HG03378 (cell line): Measurements from ENCODE around the gene PIP5KL1.
"Not testable (repeated sequence)": the region's sequence is repeated elsewhere in the genome, so short reads cannot be mapped to it uniquely, and the experiment has no call there.

ENCODE experiments used
- ATAC-seq: cut with Tn5 transposase; IDR thresholded peaks from one replicate; pipeline ENCODE4 v1.9.1; 2021; ENCODE audit warnings: mild to moderate bottlenecking, moderate library complexity; ENCODE audit not compliant: unreplicated experiment

Gene PIP5KL1

DNA sequence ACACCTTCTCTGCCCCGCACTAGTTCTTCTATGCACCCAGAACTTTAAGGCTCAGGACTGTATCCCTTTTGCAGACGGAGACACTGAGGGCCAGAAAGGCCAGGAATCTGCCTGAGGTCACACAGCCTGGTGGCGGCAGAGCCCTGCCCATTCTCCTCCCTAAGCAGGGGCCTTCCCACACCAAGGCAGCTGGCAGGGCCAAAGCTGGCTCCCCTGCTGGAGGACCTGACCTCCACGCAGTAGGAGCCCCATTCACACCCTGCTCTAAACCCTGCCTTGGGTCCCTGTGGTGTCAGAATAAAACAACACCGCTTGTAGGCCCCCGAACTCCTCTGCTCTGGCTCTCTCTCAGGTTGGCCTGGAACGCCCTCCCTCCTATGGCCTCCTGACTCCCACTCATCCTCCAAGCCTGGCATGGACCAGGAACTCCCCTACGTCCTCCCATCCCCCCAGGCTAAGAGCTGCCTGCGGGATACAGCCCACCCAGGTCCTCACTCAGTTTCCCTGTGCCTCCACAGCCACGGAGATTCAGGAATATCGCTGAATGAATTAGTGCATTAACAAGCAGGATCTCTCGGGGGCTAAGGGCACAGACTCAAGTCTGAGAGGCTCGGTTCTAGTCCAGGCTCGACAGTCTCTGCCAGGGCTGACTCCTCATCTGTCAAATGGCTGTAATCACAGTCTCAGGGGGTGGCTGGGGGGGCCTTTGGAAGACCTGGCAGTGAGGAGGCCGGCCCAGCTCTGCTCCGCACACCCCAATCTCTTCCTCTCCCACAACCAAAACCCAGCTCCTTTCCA lies 34.0 kb downstream of the PIP5KL1 start:
- ATAC-seq, result no peak

DNA sequence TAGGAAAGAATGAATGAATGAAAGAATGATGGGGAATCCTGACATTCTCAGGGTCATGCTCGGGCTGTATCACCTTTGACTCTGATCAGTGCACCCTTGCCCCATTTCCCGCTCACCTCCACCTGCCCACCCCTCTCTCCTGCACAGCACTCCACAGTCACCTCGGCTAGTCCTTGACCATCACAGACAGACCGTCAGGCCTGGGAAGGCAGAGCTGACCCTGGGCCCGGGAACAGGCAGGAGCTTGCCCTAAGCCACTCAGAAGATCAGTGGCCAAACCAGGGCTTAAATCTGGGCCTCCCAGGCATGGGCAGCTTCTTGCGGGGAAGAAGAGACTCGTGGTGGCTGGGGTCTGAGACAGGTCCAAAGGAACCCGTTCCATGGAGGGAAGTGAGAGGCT lies 34.8 kb downstream of the PIP5KL1 start:
- no peak for ATAC-seq

DNA sequence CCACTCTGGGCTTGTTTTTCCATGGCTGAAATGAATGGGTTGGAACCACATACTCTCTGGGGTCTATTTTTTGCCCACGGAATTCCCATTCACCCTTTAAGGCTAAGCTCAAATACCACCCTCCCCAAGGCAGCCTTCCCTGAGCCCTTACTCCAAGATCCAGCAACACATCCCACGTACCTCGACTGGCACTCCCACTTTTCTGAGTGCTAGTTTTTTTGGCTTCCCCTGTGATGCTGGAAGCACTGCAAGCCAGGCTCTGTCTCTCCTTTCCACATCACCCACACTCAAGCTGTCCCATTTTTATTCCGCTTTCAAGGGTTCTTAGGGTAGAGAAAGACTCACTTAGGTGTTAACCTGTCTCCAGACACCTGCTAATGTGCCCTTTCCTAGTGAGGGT lies 37.2 kb downstream of the PIP5KL1 start:
- no peak for ATAC-seq

DNA sequence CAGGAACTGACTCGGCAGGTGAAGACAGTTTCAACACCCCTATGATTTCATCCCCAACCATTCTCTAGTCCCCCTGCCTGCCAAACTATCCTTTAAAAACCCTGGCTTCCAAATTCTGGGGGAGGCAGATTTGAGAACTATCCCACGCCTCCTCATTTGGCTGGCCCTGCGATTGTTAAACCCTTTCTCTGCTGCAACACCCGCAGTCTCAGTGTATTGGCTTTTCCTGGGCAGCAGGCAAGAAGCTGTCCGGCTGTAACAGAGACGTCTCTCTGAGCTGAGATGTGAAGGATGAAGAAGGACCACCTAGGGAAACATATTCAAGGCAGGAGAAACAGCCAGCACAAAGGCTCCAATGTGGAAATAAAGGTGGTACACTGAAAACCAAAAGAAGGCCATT lies 37.7 kb downstream of the PIP5KL1 start:
- ATAC-seq, result no peak

DNA sequence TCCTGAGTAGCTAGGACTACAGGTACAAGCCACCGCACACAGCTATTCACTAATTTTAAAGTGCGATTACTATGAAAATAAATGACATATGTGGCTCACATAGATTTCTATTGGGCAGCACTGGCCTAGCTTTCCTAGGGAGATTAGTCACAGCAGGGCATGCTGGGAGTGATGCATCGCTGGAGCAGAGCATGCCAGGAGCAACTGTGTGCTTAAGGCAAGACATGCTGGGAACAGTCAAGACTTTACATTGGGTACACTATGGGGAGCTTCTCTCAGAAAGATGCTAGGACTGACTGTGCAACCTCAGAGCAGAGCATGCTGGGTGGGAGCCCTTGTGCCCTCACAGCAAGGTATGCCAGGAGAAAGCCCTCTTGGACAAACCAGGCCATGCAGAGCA lies 40.5 kb downstream of the PIP5KL1 start:
- ATAC-seq, result no peak

DNA sequence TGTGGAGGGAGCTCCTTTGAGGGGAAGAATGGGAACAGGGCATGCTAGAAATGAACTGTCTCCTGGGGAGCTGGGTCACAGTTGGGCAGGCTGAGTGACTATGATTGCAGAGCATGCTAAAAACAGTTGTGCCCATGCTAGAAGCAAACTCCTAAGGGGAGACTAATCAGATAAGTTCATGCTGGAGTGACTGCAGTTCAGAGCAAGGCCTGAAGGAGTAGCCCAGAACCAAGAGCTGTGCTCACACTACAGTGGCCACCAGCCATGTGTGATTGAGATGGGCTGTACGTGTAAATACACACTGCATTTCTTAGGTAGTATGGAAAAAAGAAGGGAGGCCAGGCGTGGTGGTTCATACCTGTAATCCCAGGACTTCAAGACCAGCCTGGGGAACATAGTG lies 42.8 kb downstream of the PIP5KL1 start:
- ATAC-seq, result no peak

DNA sequence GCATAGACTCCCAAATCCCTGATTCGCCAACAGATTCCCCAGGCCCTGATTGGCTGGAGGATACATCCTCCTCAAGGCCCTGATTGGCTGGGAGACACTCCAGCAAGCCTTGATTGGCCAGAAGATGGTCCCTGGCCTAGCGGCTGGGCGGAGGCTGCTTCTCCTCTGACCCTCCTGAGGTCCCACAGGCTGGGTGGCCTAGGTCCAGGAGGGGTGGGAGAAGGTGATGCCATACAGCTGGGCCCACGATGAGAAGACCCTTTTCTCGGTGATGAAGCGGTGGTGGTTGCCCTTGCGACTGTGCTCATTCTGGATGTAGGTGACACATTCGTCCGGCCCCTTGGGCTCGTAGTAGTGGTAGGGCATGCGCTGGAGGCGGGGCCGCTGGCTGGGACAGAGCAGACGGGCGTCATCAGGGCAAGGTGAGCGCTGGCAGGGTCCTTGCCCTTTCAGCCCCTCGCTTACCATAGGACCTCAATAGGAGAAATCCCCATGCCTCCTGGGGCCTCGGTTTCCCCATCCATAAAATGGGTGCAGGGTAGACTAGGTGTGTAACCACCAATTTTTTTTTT lies 44.1 kb downstream of the PIP5KL1 start:
- no peak for ATAC-seq

DNA sequence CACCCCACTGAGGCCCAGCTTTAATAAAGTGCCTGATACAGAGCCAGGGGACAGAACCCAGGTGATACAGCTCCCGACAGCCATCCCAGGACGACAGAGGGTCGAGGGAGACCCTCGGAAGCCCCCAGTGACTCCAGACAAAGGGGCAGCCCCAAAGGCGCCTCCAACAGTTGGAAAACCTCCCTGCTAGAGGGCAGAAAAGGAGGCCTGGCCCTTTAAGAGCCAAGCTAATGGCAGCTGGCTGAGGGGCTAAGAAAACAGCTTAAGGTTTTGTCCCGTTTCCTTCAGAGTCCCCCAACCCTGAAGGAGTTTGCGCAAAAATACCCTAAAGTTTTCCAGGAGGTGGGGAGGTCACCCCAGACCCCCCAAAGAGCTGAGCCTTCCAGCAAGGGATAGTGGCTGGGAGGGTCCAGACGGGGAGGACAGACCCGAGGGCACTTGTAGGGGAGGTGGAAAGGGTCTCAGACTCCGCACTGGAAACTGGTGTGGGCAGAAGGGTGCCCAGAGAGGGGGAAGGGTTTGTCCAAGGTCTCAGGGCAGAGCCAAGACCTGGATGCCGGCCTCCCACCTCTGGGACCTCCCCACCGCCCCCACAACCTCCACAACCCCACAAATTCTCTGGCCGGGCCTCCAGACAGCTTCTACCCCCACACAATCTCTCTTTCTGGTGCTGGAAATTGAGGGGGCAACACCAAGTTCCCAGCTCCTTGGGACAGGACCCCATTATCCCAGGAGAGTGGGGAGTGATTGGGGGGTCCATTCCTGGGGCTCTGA lies 44.9 kb downstream of the PIP5KL1 start:
- no peak for ATAC-seq

DNA sequence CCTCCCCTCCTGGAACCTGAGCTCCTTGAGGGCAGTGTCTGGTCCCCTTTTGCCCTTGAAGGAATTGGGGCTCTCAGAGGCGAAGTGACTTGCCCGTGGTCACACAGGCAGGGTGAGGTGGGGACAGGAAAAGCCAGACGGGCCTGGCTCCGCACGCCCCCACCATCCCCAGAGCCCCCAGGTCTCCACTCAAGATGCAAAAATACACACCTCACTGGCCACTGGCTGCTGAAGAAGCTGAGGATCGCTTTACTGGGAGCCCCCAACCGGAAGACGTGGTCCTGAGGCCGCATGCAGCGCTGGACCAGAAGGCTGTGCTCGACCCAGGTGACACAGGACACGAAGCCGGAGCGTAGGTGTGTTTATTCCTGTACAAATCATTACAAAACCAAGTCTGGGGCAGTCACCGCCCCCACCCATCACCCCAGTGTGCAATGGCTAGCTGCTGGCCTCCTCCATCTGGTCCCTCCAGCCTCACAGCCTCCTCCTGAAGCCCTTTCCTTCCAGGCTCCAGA lies 45.5 kb downstream of the PIP5KL1 start:
- no peak for ATAC-seq

DNA sequence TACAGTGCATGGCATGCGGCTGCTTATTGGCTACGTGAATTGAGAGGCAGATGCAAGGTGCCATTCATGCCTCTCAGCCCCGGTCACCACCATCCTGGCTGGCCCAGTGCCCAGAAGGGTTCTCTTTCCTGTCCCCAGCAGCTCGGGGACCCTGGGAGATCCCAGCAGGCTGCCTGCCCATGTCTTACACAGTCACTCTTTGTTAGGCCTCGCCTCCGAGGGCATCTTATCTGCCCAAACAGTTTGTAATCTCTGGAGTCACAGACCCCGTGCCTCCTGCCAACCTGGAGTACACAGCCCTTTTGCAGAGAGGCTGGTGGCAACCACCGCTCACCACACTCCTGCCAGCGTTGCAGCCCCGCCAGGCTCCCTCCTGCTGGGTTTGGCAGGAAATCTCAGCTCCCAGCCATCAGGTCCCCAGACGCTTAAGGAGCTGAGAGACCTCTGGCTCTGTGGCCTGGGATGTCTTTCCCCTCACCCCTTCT lies 46.1 kb downstream of the PIP5KL1 start:
- no peak for ATAC-seq

DNA sequence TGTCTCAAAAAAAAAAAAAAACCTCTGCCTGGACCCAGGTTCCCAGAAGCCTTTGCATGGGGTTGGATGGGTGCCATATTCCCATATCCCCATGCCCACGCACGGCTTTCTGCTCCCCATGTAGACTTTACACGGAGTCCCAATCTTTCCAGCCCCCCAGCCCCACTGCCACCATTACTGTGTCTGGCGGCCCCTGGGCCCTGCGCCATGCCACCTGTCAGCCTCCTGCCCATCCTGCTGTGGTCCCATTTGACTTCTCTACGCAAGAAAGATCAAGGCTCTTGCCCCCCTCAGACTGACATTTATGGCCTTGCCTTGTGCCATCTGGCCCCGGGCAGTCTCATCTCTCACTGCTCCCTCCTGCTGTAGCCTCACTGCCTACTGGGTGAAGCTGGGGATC lies 46.6 kb downstream of the PIP5KL1 start:
- no peak for ATAC-seq

DNA sequence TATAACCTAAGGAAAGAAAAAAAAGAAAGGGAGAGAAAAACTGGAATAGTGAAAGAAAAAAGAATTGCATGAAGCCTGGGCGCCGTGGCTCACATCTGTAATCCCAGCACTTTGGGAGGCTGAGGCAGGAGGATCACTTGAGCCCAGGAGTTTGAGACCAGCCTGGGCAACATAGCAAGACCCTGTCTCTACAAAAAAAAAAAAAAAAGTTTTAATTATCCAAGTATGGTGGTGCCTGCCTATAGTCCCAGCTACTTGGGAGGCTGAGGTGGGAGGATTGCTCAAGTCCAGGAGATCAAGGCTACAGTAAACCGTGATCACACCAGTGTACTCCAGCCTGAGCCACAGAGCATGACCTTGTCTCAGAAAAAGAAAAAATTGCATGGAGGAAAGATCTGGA lies 48.9 kb downstream of the PIP5KL1 start:
- not testable (repeated sequence) for ATAC-seq

DNA sequence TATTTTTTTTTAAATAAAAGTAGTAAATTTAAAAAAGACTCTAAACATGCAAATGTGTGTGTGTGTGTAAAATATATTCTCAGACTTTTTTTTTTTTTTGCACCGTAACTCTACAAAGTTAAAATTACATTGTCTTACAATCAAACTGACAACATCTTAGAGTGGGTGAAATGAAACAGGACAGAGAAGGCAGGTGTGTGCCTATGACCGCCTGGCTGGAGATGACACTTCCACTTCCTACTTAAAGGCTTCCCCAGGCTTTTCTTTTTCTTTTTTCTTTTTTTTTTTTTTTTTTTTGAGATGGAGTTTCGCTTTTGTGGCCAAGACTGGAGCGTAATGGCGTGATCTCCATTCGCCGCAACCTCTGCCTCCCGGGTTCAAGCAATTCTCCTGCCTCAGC lies 50.4 kb downstream of the PIP5KL1 start:
- ATAC-seq, result no peak

DNA sequence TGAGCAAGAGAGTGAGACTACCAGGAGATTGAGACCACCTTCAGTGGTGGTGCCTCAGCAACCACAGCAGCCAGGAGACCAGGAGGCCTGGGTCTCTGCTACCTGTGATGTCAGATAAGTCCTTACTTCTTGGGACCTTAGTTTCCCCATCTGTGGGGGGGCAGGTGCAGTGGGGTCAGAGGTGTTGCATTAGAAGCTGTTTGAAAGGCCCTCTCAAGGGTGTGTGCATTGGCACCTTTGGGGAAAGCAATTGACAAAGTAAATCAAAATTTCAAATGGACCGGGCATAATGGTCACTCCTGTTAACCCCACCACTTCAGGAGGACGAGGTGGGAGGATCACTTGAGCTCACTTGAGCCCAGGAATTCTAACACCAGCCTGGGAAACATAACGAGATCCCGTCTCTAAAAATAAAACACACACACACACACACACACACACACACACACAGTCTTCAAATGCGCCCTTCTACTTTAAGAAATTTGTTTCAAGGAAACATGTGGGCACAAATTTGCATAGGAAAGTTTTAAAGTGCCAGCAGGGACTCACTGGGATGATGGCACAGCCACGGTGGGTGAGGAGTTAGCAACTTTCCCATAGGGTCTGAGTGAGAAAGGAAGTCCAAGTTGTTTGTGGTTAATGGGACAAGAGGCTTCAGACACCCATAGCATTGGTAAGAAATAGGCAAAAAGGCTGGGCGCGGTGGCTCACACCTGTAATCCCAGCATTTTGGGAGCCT lies 51.8 kb downstream of the PIP5KL1 start:
- ATAC-seq, result no peak

DNA sequence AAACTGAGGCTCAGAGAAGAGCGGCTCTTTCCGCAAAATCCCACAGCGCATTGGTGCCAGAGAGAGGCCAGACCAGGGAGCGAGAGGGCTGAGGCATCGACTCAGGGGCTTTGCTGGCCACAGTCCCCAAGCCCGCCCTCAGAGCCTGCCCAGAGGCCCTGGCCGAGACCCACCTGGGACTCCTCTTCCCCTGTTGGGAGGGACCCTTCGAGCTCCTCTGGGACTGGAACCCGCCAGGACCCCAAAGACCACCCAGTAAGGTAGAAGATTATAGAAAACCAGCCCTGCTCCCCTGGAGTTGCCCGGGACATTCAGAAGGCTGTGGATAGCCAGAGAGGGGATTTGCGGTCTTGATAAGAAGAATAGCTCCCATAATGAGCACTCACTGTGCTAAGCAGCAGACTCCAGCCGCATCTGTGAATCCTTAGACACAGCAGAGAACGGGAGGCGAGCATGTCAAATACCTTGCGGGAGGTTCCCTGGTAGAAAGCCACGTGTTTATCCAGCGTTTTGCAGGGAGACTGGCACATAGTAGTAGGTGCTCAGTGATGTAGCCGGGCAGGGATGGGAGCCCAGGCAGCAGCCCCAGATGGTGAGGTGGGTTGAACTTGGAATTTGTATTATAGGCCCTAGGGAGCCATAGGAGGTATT lies 52.5 kb downstream of the PIP5KL1 start:
- no peak for ATAC-seq

DNA sequence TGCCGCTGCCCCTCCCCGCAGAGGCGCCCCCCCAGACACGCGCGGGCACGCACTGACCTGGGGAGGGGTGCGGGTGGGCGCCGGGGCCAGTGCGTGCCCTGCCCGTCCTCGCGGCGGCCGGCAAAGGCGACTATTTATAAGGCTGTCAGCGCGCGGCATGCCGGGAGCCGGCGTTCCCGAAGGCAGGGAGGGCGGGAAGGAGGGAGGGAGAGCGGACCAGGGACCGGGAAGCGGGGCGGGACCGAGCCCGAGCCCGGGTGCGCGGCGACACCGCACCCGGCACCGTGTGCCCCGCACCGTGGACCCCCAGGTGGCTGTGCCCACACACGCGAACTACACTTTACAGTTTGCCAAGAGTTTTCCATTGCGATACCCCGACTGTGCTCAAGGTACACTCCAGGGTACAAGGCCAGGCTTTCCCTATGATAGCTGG lies 53.0 kb downstream of the PIP5KL1 start, which contains the start of gene AK1:
TSS of gene AK1 (minus strand) at position 110 of the 433 bp plus-strand sequence. CDS start 3,058 bp downstream, outside the sequence.
- no peak for ATAC-seq

DNA sequence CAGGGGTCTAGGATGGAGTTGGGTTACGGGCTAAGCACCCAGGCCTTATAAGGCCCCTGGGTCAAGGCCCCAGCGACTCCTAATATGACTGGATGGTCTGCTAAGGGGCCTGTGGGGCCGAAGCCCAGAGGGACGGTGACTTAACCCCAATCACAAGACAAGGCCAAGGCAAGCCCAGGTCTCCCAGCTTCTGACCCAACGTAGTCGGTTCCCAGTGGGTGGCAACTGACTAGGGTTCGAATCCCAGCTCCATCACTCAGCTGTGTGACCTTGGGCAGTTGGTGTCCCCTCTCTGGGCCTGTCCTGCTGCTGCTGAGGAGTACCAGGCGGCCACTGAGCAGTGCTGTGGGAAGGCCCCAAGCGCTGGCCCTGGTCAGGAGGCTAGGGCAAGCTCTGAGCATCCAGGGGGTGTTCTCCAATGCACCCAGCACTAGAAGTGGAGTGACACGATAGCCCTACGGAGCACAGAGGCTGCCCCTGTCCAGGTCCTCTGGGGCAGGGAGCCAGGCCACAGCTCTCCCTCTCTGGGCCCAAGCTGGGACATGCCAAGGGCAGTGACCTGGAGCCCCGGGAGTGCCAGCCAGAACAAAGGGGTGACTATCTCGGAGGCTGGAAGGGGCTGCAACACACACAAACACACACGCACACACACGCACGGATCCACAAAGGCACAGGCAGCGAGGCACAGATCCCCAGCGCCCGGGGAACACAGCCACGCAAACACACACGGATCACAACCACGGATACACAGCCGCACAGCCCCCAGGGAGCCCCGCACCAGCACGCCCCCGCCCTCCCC lies 53.6 kb downstream of the PIP5KL1 start:
- no peak for ATAC-seq

DNA sequence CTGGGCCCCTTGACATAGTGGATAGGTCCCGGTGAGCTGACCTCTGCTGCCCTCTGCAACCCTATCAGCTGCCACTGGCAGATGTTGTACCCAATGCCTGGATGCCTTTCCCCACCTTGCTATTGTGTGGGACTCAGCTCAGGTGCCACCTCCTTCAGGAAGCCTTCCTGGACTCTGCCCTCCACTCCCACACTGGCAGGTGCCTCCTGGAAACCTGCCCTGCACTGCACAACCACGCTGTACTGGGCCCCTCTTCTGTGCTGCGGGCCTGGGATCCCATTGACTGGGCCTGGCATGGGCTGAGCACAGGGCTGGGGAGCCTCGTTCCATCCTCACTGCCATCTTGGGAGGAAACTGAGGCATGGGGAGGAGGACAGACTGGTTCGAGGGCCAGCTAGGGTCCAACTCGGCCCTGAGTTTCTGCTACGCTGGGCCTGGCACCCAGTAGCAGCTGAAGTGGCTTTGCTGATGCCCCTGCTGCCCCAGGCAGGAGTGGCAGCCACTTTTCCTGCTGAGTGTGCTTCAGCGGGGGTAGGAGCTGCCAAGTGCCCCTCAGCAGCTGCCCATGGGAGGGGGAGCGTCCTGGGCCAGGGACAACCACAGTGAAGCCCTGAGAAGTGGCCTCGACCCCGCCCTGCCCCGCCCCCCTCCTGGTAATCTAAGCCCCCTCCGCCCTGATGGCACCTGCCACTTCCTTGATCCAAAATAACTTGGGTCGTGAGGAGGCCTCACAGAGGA lies 54.4 kb downstream of the PIP5KL1 start:
- no peak for ATAC-seq
